Dermis lymphatic vessel endothelial cell (primary cell): Measurements from ENCODE around the gene PCDHGB2. TPM values are rescaled to one million over a fixed set of nuclear protein-coding genes. Genes with fewer than 3 reads are reported as not detected.

Source experiments
- total RNA-seq: library from RNA; depleted of rRNA; stranded (reverse); fragments of >200 nt; gene quantifications from 2 replicates; pipeline ENCODE4 v1.2.1, GENCODE V29; 2014

PCDHGB2 gene
- total RNA-seq, 1 donor from 2014 or later = 1.3 TPM

GRCh38 chr5:141397756-141398551, 38.2 kb downstream of the PCDHGB2 start, which contains the start of gene PCDHGB5:
PCDHGB5 (plus strand) TSS chr5:141397947; CDS start chr5:141398128, 181 bp downstream.

GRCh38 chr5:141402553-141403243, 42.9 kb downstream of the PCDHGB2 start, which contains the start of gene PCDHGA9:
PCDHGA9 (plus strand) TSS chr5:141402778; CDS start chr5:141402953, 175 bp downstream.

GRCh38 chr5:141407790-141408505, 48.2 kb downstream of the PCDHGB2 start, which contains the start of gene PCDHGB6:
PCDHGB6 (plus strand) TSS chr5:141408021; CDS start chr5:141408203, 182 bp downstream.

Other genes with a start within 250 kb of the PCDHGB2 start
- 0.09 and 0.22 TPM in 2 replicates for gene PCDHB4, start 238.2 kb upstream of the PCDHGB2 start, total RNA-seq
- 0.43 and 0.87 TPM in 2 replicates for gene PCDHB5, start 224.8 kb upstream of the PCDHGB2 start, total RNA-seq
- 0.09 and 0.11 TPM in 2 replicates for gene PCDHB6, start 209.9 kb upstream of the PCDHGB2 start, total RNA-seq
- gene PCDHB7, start 187.3 kb upstream of the PCDHGB2 start, total RNA-seq = 0.87 and 1.8 TPM in 2 replicates
- 0.43 and 0.65 TPM in 2 replicates for gene PCDHB8, start 182.2 kb upstream of the PCDHGB2 start, total RNA-seq
- gene PCDHB16, start 177.6 kb upstream of the PCDHGB2 start, total RNA-seq = 0.33 and 0.69 TPM in 2 replicates
- gene PCDHB9, start 172.8 kb upstream of the PCDHGB2 start, total RNA-seq = 0.22 and 0.26 TPM in 2 replicates
- 0.98 and 1.0 TPM in 2 replicates for gene PCDHB10, start 167.6 kb upstream of the PCDHGB2 start, total RNA-seq
- 0.43 and 0.77 TPM in 2 replicates for gene PCDHB11, start 160.4 kb upstream of the PCDHGB2 start, total RNA-seq
- 0.33 and 0.60 TPM in 2 replicates for gene PCDHB12, start 151.3 kb upstream of the PCDHGB2 start, total RNA-seq
- gene PCDHB13, start 146.1 kb upstream of the PCDHGB2 start, total RNA-seq = 1.1 and 1.3 TPM in 2 replicates
- 0.86 and 0.98 TPM in 2 replicates for gene PCDHB14, start 136.7 kb upstream of the PCDHGB2 start, total RNA-seq
- gene PCDHB15, start 114.6 kb upstream of the PCDHGB2 start, total RNA-seq = 0.43 and 0.86 TPM in 2 replicates
- gene SLC25A2, start 55.9 kb upstream of the PCDHGB2 start, total RNA-seq = 0.09 and 0.22 TPM in 2 replicates
- gene TAF7, start 39.2 kb upstream of the PCDHGB2 start, total RNA-seq = 78.7 and 81.5 TPM in 2 replicates
- 0.34 and 0.43 TPM in 2 replicates for gene PCDHGA1, start 29.5 kb upstream of the PCDHGB2 start, total RNA-seq
- 0.86 and 1.1 TPM in 2 replicates for gene PCDHGA2, start 21.2 kb upstream of the PCDHGB2 start, total RNA-seq
- 0.54 and 0.69 TPM in 2 replicates for gene PCDHGA3, start 16.2 kb upstream of the PCDHGB2 start, total RNA-seq
- 0.76 and 1.6 TPM in 2 replicates for gene PCDHGB1, start 9.9 kb upstream of the PCDHGB2 start, total RNA-seq
- 2.0 and 2.6 TPM in 2 replicates for gene PCDHGA4, start 5.0 kb upstream of the PCDHGB2 start, total RNA-seq
- 0.43 and 0.77 TPM in 2 replicates for gene PCDHGA5, start 4.2 kb downstream of the PCDHGB2 start, total RNA-seq
- 2.6 and 4.3 TPM in 2 replicates for gene PCDHGB3, start 10.2 kb downstream of the PCDHGB2 start, total RNA-seq
- gene PCDHGA6, start 13.9 kb downstream of the PCDHGB2 start, total RNA-seq = 2.4 and 2.9 TPM in 2 replicates
- gene PCDHGA7, start 22.7 kb downstream of the PCDHGB2 start, total RNA-seq = 0.65 and 1.4 TPM in 2 replicates
- 6.7 and 11.3 TPM in 2 replicates for gene PCDHGB4, start 27.7 kb downstream of the PCDHGB2 start, total RNA-seq
- 0.54 and 1.5 TPM in 2 replicates for gene PCDHGA8, start 32.6 kb downstream of the PCDHGB2 start, total RNA-seq
- 8.3 and 11.8 TPM in 2 replicates for gene PCDHGB5, start 38.0 kb downstream of the PCDHGB2 start, total RNA-seq
- gene PCDHGA9, start 42.8 kb downstream of the PCDHGB2 start, total RNA-seq = 2.0 and 3.2 TPM in 2 replicates
- 2.1 and 3.7 TPM in 2 replicates for gene PCDHGB6, start 48.0 kb downstream of the PCDHGB2 start, total RNA-seq
- 5.2 and 6.0 TPM in 2 replicates for gene PCDHGA10, start 53.0 kb downstream of the PCDHGB2 start, total RNA-seq
- 10.9 and 11.5 TPM in 2 replicates for gene PCDHGB7, start 57.7 kb downstream of the PCDHGB2 start, total RNA-seq
- gene PCDHGA11, start 61.1 kb downstream of the PCDHGB2 start, total RNA-seq = 6.7 and 7.5 TPM in 2 replicates
- 1.5 and 4.9 TPM in 2 replicates for gene PCDHGA12, start 70.5 kb downstream of the PCDHGB2 start, total RNA-seq
- 17.4 and 20.5 TPM in 2 replicates for gene PCDHGC3, start 116.0 kb downstream of the PCDHGB2 start, total RNA-seq
- gene PCDHGC4, start 125.0 kb downstream of the PCDHGB2 start, total RNA-seq = 0.65 and 0.95 TPM in 2 replicates
- 0.33 and 0.52 TPM in 2 replicates for gene PCDHGC5, start 129.1 kb downstream of the PCDHGB2 start, total RNA-seq